Stimulated activated naive CD8-positive, alpha-beta T cell treated with anti-CD3 and anti-CD28 coated beads, Interleukin-15, Interleukin-2, amounts not matched to agents 100 ng/mL and 50 ng/mL, for 24 hours (primary cell): ENCODE results near the gene SOX18.
"Not testable (repeated sequence)": the region's sequence is repeated elsewhere in the genome, so short reads cannot be mapped to it uniquely, and the experiment has no call there.

Experiments
- H3K27ac Mint-ChIP-seq: one replicate; pipeline ENCODE4 v1.8.0; 2021; ENCODE audit warnings: mild to moderate bottlenecking, mixed read lengths
- H3K27me3 Mint-ChIP-seq: one replicate; pipeline ENCODE4 v1.8.0; 2021; ENCODE audit warnings: mixed read lengths
- H3K36me3 Mint-ChIP-seq: one replicate; pipeline ENCODE4 v1.8.0; 2021; ENCODE audit warnings: low read depth, mixed read lengths
- H3K4me1 Mint-ChIP-seq: one replicate; pipeline ENCODE4 v1.8.0; 2021; ENCODE audit warnings: low read depth, mixed read lengths
- H3K4me3 Mint-ChIP-seq: one replicate; pipeline ENCODE4 v1.8.0; 2021; ENCODE audit warnings: mild to moderate bottlenecking, mixed read lengths
- H3K9me3 Mint-ChIP-seq: one replicate; pipeline ENCODE4 v1.8.0; 2021; ENCODE audit warnings: mixed read lengths

Gene SOX18

DNA sequence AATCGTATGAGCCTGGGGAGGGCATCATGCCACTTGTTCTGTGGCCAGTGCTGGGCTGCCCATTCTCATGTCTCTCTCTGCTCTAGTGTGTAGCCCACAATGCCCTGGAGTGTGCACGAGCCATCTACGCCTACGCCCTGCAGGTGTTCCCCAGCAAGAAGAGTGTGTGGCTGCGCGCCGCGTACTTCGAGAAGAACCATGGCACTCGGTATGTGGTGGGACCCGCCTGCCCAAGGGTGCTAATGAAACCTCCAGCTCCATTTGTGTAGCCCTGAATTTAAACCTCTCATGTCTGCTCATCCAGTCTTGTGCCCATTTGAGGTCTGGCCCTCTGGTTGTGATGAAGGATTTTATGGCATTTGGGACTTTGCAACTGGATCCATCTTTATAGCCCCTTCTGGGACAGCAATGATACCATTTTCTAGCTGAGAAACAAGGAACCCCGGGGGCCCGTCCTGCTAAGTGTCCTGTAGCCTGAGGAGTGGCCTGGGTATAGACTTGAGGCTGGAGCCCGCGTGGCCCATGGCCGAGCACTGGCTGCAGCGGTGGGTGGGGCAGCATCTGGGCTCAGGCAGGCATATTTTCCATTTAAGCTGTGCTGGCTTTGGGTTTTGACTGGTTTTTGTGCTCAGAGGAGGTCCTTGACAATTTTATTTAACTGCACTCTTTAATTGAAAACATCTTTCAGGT, 26.6 kb downstream of the SOX18 start:
- Mint-ChIP-seq H3K36me3 (peaks cover 65% of the 10 kb centered on the region), H3K4me1 (no peaks in the 10 kb centered on the region), H3K27me3 (no peaks in the 10 kb centered on the region), H3K4me3 (no peak overlapping the region), H3K27ac (no peak overlapping the region), H3K9me3 (no peaks in the 10 kb centered on the region)

DNA sequence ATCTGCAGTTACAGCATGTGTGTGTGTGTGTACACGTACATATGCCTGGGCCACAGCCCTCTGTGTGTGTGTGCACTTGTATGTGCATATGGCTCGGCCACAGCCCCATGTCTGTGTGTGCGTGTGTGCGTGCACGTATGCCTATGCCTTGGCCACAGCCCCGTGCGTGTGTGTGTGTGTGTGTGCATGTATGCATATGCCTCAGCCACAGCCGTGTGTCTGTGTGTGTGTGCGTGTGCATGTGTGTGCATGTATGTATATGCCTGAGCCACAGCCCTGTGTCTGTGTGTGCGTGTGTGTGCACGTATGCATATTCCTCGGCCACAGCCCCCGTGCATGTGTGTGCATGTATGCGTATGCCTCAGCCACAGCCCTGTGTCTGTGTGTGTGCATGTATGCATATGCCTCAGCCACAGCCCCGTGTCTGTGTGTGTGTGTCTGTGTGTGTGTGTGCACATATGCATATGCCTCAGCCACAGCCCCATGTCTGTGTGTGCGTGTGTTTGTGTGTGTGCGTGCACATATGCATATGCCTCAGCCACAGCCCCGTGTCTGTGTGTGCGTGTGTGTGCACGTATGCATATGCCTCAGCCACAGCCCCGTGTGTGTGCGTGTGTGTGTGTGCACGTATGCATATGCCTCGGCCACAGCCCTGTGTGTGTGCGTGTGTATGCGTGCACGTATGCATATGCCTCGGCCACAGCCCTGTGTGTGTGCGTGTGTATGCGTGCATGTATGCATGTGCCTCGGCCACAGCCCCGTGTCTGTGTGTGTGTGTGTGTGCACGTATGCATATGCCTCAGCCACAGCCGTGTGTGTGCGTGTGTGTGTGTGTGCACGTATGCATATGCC, 28.1 kb downstream of the SOX18 start:
- Mint-ChIP-seq H3K36me3 (peaks cover 64% of the 10 kb centered on the region), H3K9me3 (no peaks in the 10 kb centered on the region), H3K4me3 (no peak overlapping the region), H3K4me1 (no peaks in the 10 kb centered on the region), H3K27me3 (no peaks in the 10 kb centered on the region), H3K27ac (no peak overlapping the region)

DNA sequence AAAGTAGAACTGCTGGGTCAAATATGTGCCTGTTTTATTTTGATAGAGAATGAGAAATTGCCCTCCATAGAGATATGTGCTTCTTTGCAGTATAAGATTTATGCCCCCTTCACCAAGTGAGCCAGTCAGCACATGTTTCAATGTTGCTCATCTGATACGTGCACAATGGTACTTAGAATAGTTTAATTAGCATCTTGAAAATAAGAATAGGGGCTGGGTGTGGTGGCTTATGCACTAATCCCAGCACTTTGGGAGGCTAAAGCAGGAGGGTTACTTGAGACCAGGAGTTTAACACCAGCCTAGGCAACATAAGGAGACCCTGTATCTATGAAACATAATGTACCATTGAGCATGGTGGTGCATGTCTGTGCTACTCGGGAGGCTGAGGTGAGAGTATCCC, 33.8 kb downstream of the SOX18 start:
- Mint-ChIP-seq H3K27me3 (no peaks in the 10 kb centered on the region), H3K27ac (no peak overlapping the region), H3K4me1 (peaks cover 28% of the 10 kb centered on the region), H3K9me3 (no peaks in the 10 kb centered on the region), H3K36me3 (peaks cover 71% of the 10 kb centered on the region), H3K4me3 (no peak overlapping the region)

DNA sequence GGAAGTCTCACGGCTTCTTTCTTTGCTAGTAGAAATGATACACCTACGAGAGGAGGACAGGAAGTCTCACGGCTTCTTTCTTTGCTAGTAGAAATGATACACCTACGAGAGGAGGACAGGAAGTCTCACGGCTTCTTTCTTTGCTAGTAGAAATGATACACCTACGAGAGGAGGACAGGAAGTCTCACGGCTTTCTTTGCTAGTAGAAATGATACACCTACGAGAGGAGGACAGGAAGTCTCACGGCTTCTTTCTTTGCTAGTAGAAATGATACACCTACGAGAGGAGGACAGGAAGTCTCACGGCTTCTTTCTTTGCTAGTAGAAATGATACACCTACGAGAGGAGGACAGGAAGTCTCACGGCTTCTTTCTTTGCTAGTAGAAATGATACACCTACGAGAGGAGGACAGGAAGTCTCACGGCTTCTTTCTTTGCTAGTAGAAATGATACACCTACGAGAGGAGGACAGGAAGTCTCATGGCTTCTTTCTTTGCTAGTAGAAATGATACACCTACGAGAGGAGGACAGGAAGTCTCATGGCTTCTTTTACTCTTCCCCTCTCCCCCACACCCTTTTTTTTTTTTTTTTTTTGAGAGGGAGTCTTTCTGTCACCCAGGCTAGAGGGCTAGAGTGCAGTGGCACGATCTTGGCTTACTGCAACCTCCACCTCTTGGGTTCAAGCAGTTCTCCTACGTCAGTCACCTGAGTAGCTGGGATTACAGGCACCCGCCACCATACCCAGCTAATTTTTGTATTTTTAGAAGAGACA, 36.9 kb downstream of the SOX18 start:
- H3K27me3 Mint-ChIP-seq, H3K9me3 Mint-ChIP-seq: not testable (repeated sequence)
- H3K4me3 Mint-ChIP-seq = peak overlapping the region; percentile 20
- H3K4me1 Mint-ChIP-seq = peaks cover 53% of the 10 kb centered on the region
- H3K36me3 Mint-ChIP-seq = peaks cover 76% of the 10 kb centered on the region
- peak overlapping the region; percentile 46 for H3K27ac Mint-ChIP-seq

DNA sequence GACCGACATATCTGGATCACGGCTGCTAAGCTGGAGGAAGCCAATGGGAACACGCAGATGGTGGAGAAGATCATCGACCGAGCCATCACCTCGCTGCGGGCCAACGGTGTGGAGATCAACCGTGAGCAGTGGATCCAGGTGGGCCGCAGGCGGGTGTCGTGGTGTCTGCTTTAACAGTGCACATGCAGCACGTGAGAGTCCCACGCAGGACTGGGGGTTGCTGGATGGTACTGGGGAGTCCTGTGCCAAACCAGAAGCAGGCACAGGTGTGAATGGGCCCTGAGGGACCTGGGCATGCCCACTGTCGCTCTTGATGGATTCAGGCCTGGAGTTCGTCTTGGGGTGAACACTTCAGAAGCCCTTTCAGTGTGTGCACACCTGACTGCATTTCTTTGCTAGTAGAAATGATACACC, 38.1 kb downstream of the SOX18 start:
- peaks cover 74% of the 10 kb centered on the region for H3K36me3 Mint-ChIP-seq
- H3K27me3 Mint-ChIP-seq = no peaks in the 10 kb centered on the region
- no peak overlapping the region for H3K4me3 Mint-ChIP-seq
- peaks cover 59% of the 10 kb centered on the region for H3K4me1 Mint-ChIP-seq
- peak overlapping the region; percentile 85 for H3K27ac Mint-ChIP-seq
- peaks cover 8% of the 10 kb centered on the region for H3K9me3 Mint-ChIP-seq

DNA sequence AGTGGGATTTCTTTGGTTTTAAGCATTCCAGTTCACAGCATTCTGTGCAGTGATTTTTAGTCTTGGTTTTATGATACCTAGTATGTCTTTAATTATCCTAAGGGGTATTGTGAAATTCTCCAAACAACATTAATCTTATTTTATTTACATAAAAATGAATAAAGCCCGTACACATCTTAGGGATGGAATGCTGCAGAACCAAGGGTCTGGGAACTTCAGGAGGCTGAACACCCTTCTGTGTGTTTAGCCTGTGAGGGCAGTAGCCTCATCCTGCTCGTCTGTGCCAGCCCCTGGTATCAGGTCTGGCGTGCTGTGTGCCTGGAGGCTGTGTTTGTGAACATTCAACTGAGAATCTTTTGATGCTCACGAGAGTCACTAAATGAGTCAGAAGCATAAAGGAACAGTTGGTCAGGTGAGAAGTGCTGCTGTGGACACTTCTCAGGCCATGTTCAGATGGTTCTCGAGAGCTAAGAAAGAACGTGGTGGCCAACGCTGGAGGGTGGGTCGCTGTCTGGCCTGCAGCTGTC, 38.7 kb downstream of the SOX18 start:
- H3K27ac Mint-ChIP-seq = peak overlapping the region; percentile 85

DNA sequence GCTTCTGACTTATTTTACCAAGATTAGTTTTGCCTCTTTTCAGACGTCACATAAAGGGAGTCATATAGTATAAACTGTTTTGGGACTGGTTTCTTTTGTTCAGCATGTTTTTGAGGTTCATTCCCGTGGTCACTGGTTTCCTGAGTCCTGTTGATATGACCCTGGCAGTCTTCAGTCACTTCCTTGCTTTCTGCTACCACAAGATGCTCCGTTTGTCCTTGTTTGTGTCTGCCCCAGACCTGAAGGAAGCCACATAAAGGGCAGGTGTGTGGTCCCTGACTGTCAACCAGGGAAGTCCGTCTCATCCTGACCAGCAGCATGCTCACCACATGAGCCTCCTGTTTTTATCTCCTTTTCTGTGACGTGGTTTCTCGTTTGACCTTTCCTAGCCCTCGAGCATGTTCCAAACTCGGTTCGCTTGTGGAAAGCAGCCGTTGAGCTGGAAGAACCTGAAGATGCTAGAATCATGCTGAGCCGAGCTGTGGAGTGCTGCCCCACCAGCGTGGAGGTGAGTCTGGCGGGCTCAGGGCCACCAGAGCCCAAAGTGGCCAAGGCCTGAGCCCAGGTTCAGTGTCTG, 39.5 kb downstream of the SOX18 start:
- peaks cover 66% of the 10 kb centered on the region for H3K4me1 Mint-ChIP-seq
- H3K27me3 Mint-ChIP-seq = no peaks in the 10 kb centered on the region
- H3K4me3 Mint-ChIP-seq = peak overlapping the region; percentile 35
- H3K27ac Mint-ChIP-seq = peak overlapping the region; percentile 61
- H3K36me3 Mint-ChIP-seq = peaks cover 69% of the 10 kb centered on the region
- peaks cover 8% of the 10 kb centered on the region for H3K9me3 Mint-ChIP-seq

More for the DNA sequence above, 38.7 kb downstream of the SOX18 start:
- Mint-ChIP-seq H3K9me3 (peaks cover 8% of the 10 kb centered on the region), H3K36me3 (peaks cover 73% of the 10 kb centered on the region), H3K27me3 (no peaks in the 10 kb centered on the region), H3K4me1 (peaks cover 59% of the 10 kb centered on the region), H3K4me3 (no peak overlapping the region)

DNA sequence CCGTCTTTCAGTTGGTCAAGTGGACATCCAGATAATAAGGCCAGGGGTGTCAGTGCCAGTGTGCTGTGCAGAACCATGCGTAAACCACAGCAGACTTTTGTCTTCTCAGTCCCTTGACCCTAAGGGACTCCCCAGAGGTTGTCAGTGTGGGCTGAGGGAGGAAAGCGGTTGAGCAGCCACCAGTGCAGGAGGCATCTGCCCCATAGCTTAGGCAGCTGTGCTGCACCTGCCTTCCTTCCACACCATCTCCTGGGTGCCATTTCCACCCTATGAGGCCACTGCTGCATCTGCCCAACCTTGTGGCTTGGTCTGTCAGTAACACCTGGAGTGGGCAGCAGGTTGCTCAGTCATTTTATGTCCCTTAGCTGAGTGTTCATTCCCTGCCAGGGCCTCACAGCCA, 42.5 kb downstream of the SOX18 start:
- no peaks in the 10 kb centered on the region for H3K27me3 Mint-ChIP-seq
- H3K36me3 Mint-ChIP-seq = peaks cover 67% of the 10 kb centered on the region
- H3K9me3 Mint-ChIP-seq = peaks cover 8% of the 10 kb centered on the region
- no peak overlapping the region for H3K27ac Mint-ChIP-seq
- H3K4me3 Mint-ChIP-seq = no peak overlapping the region
- peaks cover 60% of the 10 kb centered on the region for H3K4me1 Mint-ChIP-seq

DNA sequence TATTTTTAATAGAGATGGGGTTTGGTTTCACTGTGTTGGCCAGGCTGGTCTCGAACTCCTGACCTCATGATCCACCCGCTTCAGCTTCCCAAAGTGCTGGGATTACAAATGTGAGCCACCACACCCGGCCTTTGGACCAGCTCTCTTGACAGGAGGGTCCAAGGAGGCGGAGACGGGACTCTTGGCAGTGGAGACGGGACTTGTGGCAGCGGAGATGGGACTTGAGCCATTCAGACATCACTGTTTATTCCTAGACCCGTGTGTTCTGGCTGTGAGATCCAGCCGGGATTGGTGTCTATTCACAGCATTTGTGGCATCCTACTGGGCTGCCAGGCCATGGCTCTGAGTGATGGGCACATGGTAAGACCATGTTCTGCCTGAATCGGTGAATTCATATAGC, 42.9 kb downstream of the SOX18 start:
- Mint-ChIP-seq H3K36me3 (peaks cover 69% of the 10 kb centered on the region), H3K4me1 (peaks cover 61% of the 10 kb centered on the region), H3K27ac (no peak overlapping the region), H3K4me3 (no peak overlapping the region), H3K27me3 (no peaks in the 10 kb centered on the region), H3K9me3 (peaks cover 8% of the 10 kb centered on the region)

DNA sequence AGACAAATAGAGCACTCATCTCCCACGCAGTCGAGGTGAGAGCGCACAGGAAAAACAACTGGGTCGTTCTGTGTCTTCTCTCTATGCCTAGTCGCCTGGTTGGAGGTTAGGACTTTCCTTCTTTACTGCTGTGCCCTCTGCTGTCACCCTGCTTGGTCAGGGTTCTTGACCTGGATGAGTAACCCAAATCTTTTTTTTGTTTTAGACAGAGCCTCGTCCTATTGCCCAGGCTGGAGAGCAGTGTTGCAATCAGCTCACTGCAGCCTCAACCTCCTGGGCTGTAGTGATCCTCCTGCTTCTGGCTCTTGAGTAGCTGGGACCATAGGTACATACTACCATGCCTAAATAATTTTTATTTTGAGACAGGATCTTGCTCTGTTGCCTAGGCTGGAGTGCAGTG, 44.0 kb downstream of the SOX18 start:
- H3K27me3 Mint-ChIP-seq = no peaks in the 10 kb centered on the region
- H3K4me1 Mint-ChIP-seq = peaks cover 53% of the 10 kb centered on the region
- H3K27ac Mint-ChIP-seq = no peak overlapping the region
- H3K4me3 Mint-ChIP-seq = no peak overlapping the region
- peaks cover 65% of the 10 kb centered on the region for H3K36me3 Mint-ChIP-seq
- peaks cover 8% of the 10 kb centered on the region for H3K9me3 Mint-ChIP-seq

DNA sequence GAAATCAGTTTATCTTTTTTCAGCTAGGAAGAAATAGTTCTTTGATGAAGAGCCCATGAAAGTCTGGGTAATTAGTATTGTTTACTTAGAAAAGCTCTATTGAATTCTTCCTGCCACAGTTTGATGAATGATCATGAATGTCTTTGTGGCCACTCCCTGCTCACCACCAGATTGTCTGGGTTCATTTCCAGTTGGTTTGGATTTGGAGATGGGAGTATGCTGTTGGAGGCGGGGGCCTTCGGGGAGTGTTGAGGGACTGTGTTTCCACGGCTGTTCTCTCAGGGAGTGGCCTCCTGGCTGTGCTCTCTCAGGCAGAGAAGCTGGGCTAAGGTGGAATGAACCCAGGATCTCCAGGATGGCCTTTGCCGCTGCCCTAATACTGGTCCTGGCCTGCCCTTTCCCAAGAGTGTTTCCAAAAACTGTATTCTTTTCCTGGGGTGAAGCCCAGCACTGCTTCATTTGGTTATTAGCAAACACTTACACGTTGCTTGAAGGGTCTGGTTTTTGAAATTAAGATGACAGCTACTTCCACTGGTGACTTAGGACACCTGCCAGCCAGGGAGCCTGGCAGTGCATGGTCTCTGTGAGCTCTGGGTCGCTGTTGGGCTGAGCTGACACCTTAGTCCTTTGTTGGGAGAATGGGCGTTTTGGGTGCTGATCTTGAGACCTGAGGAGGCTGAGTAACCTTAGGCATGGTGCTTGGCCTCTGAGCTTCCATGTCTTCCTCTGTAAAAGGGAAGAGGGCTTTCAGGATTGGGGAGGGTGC, 45.3 kb downstream of the SOX18 start:
- Mint-ChIP-seq H3K9me3 (peaks cover 8% of the 10 kb centered on the region), H3K4me1 (peaks cover 41% of the 10 kb centered on the region), H3K36me3 (peaks cover 64% of the 10 kb centered on the region), H3K27ac (no peak overlapping the region), H3K4me3 (no peak overlapping the region), H3K27me3 (no peaks in the 10 kb centered on the region)

DNA sequence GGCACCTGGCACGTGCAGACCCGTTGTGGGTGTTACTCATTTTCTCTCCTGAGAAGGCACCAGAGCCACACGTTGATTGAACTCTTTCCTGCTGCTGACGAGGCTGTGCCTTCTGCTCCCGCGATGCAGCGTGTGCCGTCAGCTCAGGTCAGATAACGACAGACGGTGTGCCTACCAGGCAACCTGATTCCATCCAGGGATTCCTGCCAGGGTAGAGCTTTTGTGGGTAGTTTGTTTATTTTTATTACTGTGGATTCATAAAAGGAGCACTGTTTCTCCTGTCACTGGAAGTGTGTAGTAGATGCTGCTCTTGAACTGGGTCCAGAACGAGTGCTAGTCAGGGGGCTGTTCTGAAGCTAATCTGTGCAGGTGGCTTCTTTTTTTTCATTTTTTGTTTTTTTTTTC, 47.8 kb downstream of the SOX18 start:
- Mint-ChIP-seq H3K9me3 (no peaks in the 10 kb centered on the region), H3K27ac (peak overlapping the region; percentile 59), H3K4me1 (peaks cover 25% of the 10 kb centered on the region), H3K4me3 (no peak overlapping the region), H3K27me3 (no peaks in the 10 kb centered on the region), H3K36me3 (peaks cover 60% of the 10 kb centered on the region)

DNA sequence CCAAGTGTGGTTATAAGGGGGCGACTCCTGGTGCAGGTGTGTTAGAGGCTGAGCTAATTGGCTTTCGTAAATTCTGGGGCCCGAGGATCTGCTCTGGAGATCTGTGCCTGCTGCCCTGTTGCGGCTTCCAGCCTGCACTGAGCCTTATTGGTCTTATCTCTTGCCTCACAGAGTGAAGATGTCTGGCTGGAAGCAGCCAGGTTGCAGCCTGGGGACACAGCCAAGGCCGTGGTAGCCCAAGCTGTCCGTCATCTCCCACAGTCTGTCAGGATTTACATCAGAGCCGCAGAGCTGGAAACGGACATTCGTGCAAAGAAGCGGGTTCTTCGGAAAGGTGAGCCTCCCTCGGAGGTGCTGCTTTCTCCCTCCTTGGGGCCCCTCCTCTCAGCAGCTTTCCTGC, 48.5 kb downstream of the SOX18 start:
- Mint-ChIP-seq H3K4me3 (no peak overlapping the region), H3K27me3 (no peaks in the 10 kb centered on the region), H3K36me3 (peaks cover 61% of the 10 kb centered on the region), H3K27ac (no peak overlapping the region), H3K4me1 (peaks cover 23% of the 10 kb centered on the region), H3K9me3 (no peaks in the 10 kb centered on the region)
